ENCODE data around the gene CKMT2.

Gene CKMT2

DNA sequence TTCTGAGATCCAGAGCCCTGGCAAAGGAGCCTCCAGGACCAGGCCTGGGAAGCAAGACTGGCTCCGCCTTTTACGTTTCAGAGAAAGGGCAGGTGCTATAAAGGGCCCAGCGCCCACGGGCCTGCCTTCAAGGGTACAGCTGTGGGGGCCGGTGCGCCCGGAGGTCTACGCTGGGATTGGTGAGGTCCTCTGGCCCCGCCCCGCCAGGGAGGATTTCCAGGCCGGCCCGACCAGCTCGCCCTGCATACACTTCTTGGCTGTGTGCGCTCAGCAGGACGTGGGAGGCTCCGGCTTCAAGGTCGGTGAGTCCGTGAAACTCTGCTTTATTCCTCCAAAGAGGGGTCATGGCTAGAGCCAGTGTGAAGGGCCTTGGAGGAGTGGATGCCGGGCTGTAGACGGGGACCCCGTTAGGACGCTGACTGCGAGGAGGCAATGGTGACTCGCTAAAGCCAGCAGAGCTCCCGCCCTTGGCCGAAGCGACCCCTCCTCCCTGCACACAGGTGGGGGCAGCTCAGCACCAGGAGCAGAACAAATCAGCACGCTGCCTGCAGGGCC lies at the start of gene CKMT2:
Gene CKMT2 (plus strand): TSS at position 243 of the 555 bp plus-strand sequence. CDS start 17,811 bp downstream, outside the sequence.
- H3K27me3 Mint-ChIP-seq (ENCODE audit: low read depth) = no peaks in the 10 kb centered on the region
- H3K4me3 Mint-ChIP-seq = no peak within 1 kb of the TSS
- no peaks in the 10 kb centered on the region for H3K36me3 Mint-ChIP-seq (ENCODE audit: low read depth)
- peaks cover 15% of the 10 kb centered on the region for H3K4me1 Mint-ChIP-seq (ENCODE audit: low read depth)
- peak within 1 kb of the TSS; percentile 2 for H3K27ac Mint-ChIP-seq
- no peaks in the 10 kb centered on the region for H3K9me3 Mint-ChIP-seq
- DNase-seq (ENCODE audit: low spot score) = no peak

- H3K27ac Mint-ChIP-seq = peak overlapping the region; percentile 24
- no peaks in the 10 kb centered on the region for H3K27me3 Mint-ChIP-seq (ENCODE audit: low read depth)
- H3K9me3 Mint-ChIP-seq = no peaks in the 10 kb centered on the region
- peaks cover 2% of the 10 kb centered on the region for H3K36me3 Mint-ChIP-seq (ENCODE audit: low read depth)
- no peak overlapping the region for H3K4me3 Mint-ChIP-seq
- no peak for DNase-seq (ENCODE audit: low spot score)
- peaks cover 36% of the 10 kb centered on the region for H3K4me1 Mint-ChIP-seq (ENCODE audit: low read depth)
These were observed 49.0 kb upstream of the CKMT2 start for GRCh38 chr5:81183811-81184748.

DNA sequence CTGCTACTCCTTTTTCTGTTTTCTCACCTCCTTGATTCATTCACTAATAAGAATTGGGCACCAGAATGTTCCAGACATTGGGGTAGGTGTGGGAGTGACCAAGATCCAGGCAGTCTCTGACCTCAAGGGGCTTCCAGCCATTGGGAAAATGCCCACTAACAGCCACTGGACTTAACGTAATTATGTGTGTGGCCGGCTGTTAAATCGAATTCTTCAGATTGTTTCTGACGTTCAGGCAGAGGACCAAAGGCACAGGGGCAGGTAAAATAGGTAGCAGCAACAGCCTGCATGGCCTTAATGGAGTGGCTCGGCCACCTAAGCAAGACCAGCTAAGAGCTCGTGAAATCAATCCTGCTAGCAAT lies 48.4 kb upstream of the CKMT2 start:
- Mint-ChIP-seq H3K27ac (no peak overlapping the region), H3K9me3 (no peaks in the 10 kb centered on the region), H3K4me1 (ENCODE audit: low read depth) (peaks cover 36% of the 10 kb centered on the region), H3K36me3 (ENCODE audit: low read depth) (peaks cover 2% of the 10 kb centered on the region), H3K4me3 (no peak overlapping the region), H3K27me3 (ENCODE audit: low read depth) (no peaks in the 10 kb centered on the region)
- DNase-seq (ENCODE audit: low spot score) = no peak

- no peak overlapping the region for H3K4me3 Mint-ChIP-seq
- H3K27ac Mint-ChIP-seq = no peak overlapping the region
- no peak for DNase-seq (ENCODE audit: low spot score)
- no peaks in the 10 kb centered on the region for H3K9me3 Mint-ChIP-seq
- H3K36me3 Mint-ChIP-seq (ENCODE audit: low read depth) = no peaks in the 10 kb centered on the region
- no peaks in the 10 kb centered on the region for H3K27me3 Mint-ChIP-seq (ENCODE audit: low read depth)
- peaks cover 25% of the 10 kb centered on the region for H3K4me1 Mint-ChIP-seq (ENCODE audit: low read depth)
These were observed 45.2 kb upstream of the CKMT2 start for GRCh38 chr5:81187885-81188284.

DNA sequence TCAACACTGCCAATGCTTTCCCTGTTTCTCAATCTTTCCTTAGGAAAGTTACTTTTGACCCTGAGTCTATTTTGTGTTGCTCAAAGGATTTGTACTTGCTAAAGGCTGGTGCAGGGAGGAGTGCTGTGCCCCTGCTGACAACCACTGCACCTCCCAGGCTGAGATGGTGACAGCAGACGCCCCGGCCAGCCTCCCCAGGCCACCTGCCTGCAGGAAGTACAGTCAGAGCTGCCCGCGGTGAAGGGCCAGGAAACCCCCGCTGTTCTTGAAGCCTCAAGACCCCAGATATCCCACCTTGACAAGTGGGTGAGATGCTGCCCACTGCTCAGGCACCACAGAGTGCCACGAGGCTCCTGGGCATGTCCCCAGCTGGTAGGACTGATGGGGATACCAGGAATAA lies 44.2 kb upstream of the CKMT2 start:
- Mint-ChIP-seq H3K36me3 (ENCODE audit: low read depth) (no peaks in the 10 kb centered on the region), H3K9me3 (no peaks in the 10 kb centered on the region), H3K4me1 (ENCODE audit: low read depth) (peaks cover 15% of the 10 kb centered on the region), H3K27me3 (ENCODE audit: low read depth) (no peaks in the 10 kb centered on the region), H3K4me3 (no peak overlapping the region), H3K27ac (no peak overlapping the region)
- DNase-seq (ENCODE audit: low spot score) = no peak

DNA sequence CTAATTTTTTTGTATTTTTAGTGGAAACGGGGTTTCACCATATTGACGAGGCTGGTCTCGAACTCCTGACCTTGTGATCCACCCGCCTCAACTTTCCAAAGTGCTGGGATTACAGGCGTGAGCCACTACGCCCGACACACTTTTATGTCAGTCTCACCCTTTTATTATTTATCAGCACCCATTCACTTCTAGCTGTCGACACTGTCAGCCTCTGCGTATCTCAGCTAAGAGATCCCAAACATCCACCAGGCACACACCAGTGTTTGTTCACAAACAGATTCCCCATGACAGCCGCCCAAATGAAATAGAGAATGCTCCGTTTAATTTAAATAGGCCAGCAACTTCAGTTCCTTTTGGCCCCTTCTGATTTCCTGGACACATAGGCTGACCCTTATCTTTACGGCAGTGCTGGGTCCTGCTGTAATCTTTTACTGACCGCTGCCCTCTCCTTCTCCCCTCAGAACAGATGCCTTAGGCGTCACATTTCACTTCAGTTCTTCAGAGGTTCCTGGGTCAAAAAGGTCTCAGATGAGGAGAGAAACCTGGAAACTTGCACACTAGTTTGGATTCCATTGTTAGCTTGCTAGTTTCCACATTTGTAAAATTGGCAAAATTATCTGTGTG lies 43.1 kb upstream of the CKMT2 start:
- DNase-seq (ENCODE audit: low spot score) = no peak
- H3K4me3 Mint-ChIP-seq = no peak overlapping the region
- peaks cover 19% of the 10 kb centered on the region for H3K4me1 Mint-ChIP-seq (ENCODE audit: low read depth)
- no peaks in the 10 kb centered on the region for H3K9me3 Mint-ChIP-seq
- no peaks in the 10 kb centered on the region for H3K27me3 Mint-ChIP-seq (ENCODE audit: low read depth)
- no peak overlapping the region for H3K27ac Mint-ChIP-seq
- H3K36me3 Mint-ChIP-seq (ENCODE audit: low read depth) = no peaks in the 10 kb centered on the region

GRCh38 chr5:81191726-81192372 lies 41.3 kb upstream of the CKMT2 start:
- H3K9me3 Mint-ChIP-seq = no peaks in the 10 kb centered on the region
- H3K27ac Mint-ChIP-seq = no peak overlapping the region
- H3K36me3 Mint-ChIP-seq (ENCODE audit: low read depth) = no peaks in the 10 kb centered on the region
- no peak for DNase-seq (ENCODE audit: low spot score)
- H3K27me3 Mint-ChIP-seq (ENCODE audit: low read depth) = no peaks in the 10 kb centered on the region
- H3K4me3 Mint-ChIP-seq = no peak overlapping the region
- H3K4me1 Mint-ChIP-seq (ENCODE audit: low read depth) = peaks cover 22% of the 10 kb centered on the region

GRCh38 chr5:81192373-81192750 lies 40.8 kb upstream of the CKMT2 start:
- Mint-ChIP-seq H3K27ac (no peak overlapping the region), H3K4me3 (no peak overlapping the region), H3K36me3 (ENCODE audit: low read depth) (no peaks in the 10 kb centered on the region), H3K4me1 (ENCODE audit: low read depth) (peaks cover 22% of the 10 kb centered on the region), H3K9me3 (no peaks in the 10 kb centered on the region), H3K27me3 (ENCODE audit: low read depth) (no peaks in the 10 kb centered on the region)
- DNase-seq (ENCODE audit: low spot score) = no peak

DNA sequence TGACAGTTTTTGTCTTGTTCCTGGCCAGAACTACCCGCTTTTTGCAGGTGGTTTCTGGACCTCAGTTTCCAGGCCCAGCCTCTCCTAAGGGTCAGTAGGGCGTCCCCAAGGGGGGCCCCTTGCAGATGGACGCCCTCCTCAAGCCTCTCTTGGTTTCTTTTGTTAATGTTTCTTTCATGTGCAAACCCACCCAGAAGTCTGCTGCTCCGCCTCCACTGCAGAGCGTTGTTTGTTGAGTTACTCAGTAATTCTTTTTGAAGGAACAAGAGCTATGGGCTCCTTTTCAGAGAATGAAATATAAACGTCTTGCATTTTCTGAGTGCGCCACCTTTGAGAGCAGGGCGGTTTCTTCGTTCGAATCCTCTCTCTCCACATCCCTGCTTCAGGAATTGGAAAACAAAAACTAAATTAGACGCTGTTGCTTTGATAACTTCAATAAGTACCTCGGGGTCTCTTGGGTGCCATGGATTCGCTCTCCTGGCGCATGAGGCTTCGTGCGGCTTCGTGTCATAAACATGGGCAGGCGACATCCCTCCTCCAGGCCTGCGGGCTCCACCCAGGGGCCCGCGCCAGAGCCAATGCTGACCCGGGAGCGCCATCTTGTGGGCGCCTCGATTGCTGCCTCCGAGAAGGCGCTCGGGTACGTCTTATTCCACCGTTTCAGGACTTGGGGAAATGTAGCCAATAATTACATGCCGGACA lies 38.3 kb upstream of the CKMT2 start:
- Mint-ChIP-seq H3K27me3 (ENCODE audit: low read depth) (no peaks in the 10 kb centered on the region), H3K27ac (peak overlapping the region; percentile 7)

DNA sequence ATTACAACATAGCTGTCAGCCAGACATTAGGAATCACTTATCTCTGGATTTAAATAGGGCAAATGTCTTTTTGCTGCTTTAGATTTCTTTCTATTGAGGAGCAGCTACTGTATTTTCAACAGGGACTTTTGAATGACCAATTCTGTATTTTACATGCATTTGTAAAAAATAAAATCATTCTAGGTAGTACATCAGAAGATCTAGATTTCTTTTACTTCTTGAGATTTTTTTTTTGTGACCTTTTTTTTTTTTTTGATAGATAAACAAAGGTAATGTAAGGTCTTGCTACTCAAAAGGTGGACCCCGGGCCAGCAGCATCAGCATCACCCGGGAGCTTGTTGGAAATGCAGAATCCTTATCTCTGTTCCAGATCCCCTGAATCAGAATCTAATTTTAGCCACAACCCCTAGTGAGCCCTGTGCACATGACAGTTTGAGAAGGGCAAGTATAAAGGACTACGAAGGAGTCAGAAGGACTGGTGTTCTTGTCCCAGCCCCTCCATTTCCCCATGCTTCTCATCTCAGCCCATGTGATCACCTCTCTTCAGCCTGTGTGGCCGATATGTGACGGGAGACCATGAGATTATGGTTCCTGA lies 37.7 kb upstream of the CKMT2 start:
- Mint-ChIP-seq H3K9me3 (no peaks in the 10 kb centered on the region), H3K4me1 (ENCODE audit: low read depth) (peaks cover 11% of the 10 kb centered on the region), H3K27me3 (ENCODE audit: low read depth) (no peaks in the 10 kb centered on the region), H3K36me3 (ENCODE audit: low read depth) (no peaks in the 10 kb centered on the region), H3K4me3 (no peak overlapping the region), H3K27ac (no peak overlapping the region)
- no peak for DNase-seq (ENCODE audit: low spot score)

More for the DNA sequence above, 38.3 kb upstream of the CKMT2 start:
- peak overlapping the region; percentile 18 for H3K4me3 Mint-ChIP-seq
- DNase-seq (ENCODE audit: low spot score) = peak; percentile 76
- H3K9me3 Mint-ChIP-seq = no peaks in the 10 kb centered on the region
- H3K4me1 Mint-ChIP-seq (ENCODE audit: low read depth) = peaks cover 11% of the 10 kb centered on the region
- H3K36me3 Mint-ChIP-seq (ENCODE audit: low read depth) = no peaks in the 10 kb centered on the region

GRCh38 chr5:81202655-81203054 lies 30.5 kb upstream of the CKMT2 start:
- H3K27me3 Mint-ChIP-seq (ENCODE audit: low read depth) = no peaks in the 10 kb centered on the region
- no peaks in the 10 kb centered on the region for H3K4me1 Mint-ChIP-seq (ENCODE audit: low read depth)
- DNase-seq (ENCODE audit: low spot score) = no peak
- H3K4me3 Mint-ChIP-seq = no peak overlapping the region
- H3K9me3 Mint-ChIP-seq = no peaks in the 10 kb centered on the region
- no peaks in the 10 kb centered on the region for H3K36me3 Mint-ChIP-seq (ENCODE audit: low read depth)
- H3K27ac Mint-ChIP-seq = no peak overlapping the region

DNA sequence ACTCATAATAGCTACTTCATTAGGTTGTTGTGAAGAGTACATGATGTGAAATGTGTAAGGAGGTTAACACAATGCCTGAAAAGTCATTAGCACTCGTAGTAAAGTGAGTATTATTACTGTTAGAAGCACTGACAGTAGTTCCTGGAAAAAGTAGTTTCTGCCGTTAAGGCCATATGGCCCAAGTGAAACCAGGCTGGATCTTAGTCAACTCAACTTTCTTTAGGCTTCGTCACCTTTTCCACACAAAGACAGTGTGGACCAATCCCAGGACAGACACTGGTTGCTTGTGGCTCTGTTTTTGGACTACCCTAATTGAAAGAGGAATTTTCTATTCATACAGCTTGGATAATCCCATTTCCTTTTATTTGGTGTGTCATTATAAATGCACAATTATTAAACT lies 29.4 kb upstream of the CKMT2 start:
- no peaks in the 10 kb centered on the region for H3K4me1 Mint-ChIP-seq (ENCODE audit: low read depth)
- no peaks in the 10 kb centered on the region for H3K27me3 Mint-ChIP-seq (ENCODE audit: low read depth)
- H3K36me3 Mint-ChIP-seq (ENCODE audit: low read depth) = no peaks in the 10 kb centered on the region
- H3K4me3 Mint-ChIP-seq = no peak overlapping the region
- H3K27ac Mint-ChIP-seq = no peak overlapping the region
- no peak for DNase-seq (ENCODE audit: low spot score)
- no peaks in the 10 kb centered on the region for H3K9me3 Mint-ChIP-seq

DNA sequence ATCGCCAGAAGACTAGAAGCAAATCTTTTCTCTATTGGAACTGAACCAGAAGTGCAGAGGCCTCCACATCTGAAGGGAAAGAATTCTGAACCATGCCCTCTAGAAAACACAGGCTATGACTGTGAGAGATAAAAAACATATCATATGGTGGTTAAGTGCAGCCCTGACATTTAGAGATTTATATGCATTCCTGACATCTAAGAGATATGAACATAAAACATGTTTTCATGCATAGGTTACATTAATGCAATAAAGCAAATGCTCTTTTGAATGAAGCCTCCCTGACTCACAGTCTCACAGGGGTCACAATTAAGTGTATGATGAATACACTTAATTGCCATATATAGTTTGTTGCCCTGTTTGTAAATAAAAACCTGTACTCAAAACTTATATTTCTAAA lies 28.9 kb upstream of the CKMT2 start:
- no peak overlapping the region for H3K4me3 Mint-ChIP-seq
- no peaks in the 10 kb centered on the region for H3K36me3 Mint-ChIP-seq (ENCODE audit: low read depth)
- H3K4me1 Mint-ChIP-seq (ENCODE audit: low read depth) = no peaks in the 10 kb centered on the region
- no peak for DNase-seq (ENCODE audit: low spot score)
- H3K27me3 Mint-ChIP-seq (ENCODE audit: low read depth) = no peaks in the 10 kb centered on the region
- H3K27ac Mint-ChIP-seq = no peak overlapping the region
- H3K9me3 Mint-ChIP-seq = no peaks in the 10 kb centered on the region
